NCI-H226 (cell line): ENCODE results near the gene CUEDC2.

Experiments
- DNase-seq: peaks from one replicate; pipeline ENCODE4 v3.0.0-alpha.2; 2015

The CUEDC2 gene

DNA sequence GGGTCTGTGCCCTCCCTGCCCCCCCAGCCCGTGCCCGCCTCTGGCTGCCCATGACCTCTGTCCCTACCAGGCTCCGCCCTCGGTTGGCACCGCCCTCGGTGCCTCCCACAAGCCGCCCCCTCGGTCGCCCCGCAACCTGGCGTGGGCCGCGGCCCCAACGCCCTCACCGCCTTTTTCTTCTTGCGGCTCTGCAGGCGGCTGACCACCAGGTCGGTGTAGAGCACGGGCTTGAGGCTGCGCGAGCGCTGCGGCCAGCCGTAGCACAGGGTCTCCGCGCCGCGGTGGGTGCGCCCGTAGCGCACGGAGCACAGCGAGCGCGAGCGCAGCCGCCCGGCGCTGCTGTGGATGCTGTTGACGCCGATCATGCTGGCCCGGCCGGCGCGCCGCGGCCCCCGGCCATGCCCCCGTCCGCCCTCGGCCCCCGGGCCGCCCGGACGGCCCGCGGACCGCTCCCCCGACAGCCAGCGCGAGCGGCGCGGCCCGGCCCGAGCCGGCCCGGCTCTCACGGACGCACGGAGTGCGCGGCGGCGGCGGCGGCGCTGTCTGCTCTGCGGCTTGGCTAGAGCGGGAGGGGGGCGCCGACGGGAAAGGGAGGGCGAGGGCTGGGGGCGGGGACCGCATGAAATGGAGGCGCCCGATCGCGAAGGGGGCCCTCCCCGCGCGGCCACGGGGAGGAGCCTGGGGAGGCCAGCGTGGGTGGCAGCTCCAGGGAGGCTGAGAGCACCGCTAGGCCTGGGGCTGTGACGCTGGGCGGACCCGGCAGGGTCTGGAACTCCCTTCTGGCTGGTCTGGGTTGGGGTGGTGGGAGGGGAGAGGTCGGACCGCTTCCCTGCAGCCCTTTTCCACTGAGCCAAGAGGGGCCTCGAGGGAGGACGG lies 23.4 kb downstream of the CUEDC2 start:
- no peak for DNase-seq

DNA sequence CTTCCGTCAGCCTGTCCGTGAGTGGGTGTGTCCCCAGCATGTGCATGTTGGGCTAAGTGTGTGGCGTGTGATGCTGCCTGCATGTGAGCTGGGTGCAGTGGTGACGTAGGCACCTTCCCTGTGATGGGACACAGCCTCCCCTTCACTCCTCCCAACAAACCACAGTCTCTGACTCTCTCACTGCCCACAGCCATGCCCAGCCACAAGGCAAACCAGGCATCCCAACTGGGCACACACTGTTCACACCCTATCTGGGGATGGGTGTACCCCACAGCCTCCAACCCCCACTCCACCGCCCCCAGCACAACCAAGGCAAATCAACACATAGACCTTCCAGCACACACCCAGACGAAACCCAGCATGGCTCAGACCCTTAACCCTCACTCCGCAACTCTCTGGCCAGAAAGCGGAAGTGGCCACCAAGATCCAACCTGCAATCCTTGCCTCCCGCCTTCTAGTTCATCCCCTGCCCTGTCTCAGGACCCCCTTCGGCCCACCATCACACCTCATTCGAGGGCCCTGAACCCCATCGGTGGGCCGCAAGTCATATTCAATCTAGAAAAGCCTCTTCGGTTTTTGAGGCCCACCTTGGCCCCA lies 24.1 kb downstream of the CUEDC2 start:
- no peak for DNase-seq

DNA sequence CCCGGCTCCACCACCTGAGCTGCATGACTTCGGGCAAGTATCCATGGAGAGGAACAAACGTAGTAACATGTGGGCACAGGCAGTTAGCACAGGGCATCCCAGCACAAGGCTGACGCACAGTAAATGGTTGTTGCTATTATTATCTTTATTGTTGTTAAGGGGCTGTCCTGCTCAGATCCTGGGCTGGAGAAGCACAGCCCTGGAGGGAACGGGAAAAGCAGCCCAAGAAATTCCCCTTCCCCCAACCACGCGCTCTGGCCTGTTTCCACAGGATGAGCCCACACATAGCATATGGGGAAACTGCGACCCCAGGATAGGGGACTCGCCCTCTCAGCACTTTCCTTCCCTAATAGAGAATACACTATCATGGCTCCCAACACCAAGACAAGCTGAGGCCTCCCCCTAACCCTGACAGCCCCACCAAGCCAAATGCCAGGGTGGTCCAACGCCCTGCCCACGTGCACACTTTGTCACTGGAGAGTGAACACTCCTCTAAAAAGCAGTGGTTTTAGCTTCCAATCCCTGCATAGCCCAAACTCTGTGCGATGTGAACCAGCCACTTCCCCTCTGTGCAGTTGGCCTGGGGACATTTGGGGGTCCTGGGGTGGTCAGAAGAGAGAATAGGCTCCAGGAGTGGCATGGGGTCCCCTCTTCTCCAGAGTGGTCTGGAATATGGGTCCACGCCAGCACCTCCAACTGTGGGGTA lies 24.8 kb downstream of the CUEDC2 start:
- no peak for DNase-seq

DNA sequence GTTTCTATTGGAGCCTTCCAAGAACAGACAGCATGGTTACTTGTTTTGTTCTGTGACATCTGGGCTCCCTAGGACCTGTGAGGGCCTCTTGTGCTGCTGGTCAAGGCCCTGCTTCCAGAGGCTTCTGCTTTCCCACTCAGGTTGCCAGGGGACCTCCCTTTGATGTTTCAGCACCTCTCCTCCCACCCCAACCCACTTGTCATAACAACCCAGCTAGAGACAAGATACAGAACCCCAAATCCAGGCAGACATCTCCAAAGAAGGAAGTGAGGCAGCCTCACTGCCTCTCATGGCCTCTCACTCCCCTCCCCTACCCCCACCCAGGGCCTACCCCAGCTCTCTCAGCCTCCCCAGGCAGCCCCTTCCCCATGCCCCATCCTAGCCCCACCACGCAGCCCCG lies 25.6 kb downstream of the CUEDC2 start:
- DNase-seq = no peak

DNA sequence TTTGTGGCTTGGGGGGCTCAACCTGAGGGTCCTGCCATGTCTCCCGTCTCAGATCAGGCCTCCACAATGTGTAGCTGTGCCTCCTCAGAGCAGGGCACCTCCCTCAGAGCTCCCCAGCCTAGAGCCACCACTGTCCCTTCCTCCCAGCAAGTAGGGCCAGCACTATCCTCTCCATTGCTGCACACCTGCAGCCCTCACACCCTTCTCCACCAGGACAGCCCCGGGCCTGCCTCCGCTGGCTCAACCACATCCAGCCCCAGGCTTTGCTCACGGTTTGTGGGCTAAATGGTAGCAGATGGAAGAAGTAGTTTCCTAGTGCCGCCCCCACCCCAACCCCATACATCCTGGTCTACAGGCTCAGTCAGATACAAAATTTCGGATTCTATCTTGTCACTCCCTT lies 26.7 kb downstream of the CUEDC2 start:
- no peak for DNase-seq

DNA sequence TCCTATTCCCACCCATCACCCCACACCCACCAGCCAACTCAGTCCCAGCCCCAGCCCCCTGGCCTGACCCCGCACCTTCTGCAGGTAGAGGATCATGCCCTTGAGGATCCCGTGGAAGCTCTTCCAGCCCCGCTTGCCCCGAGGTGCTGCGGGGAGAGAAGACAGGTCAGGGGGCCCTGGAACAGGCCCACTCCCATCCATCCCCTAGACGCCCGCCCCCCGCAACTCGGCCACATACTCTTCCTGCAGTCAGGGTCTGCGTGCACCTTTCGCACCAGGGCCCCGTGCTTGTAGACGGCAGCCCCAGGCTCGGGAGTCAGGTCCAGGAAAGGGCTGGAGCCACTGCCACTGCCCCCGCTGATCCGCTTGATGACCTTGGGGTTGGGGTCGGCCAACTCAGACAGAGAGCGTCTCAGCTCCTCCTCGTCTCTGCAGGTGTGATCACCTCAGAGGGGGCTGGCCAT lies 27.2 kb downstream of the CUEDC2 start:
- DNase-seq = no peak

DNA sequence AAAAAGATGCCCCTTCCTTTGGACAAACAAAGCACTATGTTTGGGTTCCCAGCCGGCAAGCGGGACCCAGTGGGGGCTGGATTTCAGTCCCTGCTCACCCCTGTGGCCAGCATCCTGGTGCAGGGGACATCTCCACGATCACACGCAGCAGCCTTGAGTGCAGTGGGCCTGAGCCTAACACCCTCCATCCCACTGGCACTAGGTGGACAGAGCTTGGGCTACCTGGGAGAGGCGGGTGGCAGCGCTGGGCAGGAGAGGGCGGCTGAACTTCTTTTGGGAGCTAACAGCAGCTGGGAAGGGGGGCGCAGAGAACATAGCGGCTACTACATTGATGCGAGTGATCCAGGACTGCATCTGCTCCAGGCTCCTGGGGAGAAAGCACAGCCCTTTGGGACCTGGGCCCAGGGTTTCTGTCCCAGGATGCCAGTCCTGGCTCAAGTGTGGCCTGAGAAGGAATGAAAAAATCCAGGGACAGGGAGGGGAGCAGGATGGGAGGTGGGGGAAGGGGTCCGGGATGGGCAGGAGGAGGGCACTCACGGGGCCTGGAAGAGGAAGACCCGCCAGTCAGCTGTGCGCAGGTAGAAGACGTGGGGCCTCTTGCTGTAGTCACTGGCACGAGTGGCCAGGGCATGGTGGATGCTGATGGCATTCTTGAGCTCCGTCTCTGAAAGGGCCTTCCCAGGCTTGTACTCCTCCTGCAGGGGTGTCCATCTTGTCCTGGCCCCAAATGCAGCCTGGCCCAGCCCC lies 27.8 kb downstream of the CUEDC2 start:
- DNase-seq = no peak

DNA sequence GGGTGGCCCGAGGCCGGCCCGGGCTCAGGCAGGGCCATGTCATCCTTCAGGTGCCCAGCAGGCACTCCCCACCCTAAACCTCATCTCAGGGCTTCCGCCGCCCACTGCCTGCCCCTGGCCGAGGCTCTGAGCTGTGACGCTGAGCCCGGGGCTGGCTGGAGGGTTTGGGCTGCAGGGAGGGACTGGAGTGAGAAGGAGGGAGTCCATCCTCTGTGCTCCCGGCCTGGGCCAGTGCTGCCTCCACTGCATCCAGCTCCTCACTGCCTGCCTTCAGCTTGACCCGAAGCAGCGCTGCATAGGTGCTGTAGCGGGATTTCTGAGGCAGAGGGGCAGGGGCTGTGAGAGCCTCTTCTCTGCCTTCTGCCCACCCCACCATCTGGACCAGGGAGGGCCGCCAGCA lies 29.3 kb downstream of the CUEDC2 start:
- DNase-seq = no peak

DNA sequence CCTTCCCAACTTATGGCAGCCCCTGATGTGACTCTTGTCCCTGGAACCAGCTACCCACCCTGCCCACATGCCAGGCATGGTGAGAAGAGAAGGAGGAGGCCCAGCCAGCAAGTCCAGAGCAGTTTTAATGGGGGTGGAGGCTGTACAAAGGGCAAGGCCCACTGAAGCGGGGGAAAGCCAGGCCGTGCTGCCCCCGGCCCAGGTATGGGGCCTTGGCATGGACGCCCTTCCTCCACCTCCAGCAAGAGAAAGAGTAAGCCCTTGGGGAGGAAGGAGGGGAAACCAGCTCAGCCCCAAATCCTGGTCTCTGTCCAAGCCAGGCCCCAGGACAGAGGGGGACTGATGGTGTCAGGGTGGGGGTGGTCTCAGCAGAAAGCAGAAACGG lies 29.9 kb downstream of the CUEDC2 start:
- no peak for DNase-seq

DNA sequence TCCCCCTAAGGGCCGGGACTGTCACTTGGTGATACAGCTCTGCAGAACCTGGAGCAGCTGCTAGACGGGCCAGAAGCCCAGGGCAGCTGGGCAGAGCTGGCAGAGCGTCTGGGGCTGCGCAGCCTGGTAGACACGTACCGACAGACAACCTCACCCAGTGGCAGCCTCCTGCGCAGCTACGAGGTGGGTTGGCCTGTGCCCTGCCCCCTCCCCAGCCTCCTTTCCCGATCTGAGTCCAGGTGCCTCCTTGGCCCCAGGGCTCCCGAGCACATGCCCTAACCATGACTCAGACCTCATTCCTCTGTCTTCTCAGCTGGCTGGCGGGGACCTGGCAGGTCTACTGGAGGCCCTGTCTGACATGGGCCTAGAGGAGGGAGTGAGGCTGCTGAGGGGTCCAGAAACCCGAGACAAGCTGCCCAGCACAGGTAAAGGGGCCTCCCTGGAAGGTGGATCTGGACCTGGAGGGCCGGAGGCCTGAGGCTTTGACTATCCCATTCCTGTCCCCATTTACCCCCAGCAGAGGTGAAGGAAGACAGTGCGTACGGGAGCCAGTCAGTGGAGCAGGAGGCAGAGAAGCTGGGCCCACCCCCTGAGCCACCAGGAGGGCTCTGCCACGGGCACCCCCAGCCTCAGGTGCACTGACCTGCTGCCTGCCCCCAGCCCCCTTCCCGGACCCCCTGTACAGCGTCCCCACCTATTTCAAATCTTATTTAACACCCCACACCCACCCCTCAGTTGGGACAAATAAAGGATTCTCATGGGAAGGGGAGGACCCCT lies 30.5 kb downstream of the CUEDC2 start:
- peak; percentile 95 for DNase-seq

DNA sequence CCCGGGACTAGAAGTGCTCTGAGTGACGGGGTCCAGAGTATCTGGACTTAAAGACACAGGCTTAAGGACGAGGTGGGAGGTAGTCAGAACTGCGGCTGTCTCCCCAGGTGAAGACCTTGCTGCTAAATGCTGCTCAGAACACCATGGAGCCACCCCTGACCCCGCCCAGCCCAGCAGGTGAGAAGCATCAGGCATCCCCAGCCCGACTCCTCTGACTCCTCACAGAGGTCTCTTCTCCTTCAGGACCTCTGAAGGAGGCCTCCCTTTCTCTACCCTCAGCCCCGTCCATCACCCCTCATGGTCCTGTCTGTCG lies 31.1 kb downstream of the CUEDC2 start:
- DNase-seq = no peak

DNA sequence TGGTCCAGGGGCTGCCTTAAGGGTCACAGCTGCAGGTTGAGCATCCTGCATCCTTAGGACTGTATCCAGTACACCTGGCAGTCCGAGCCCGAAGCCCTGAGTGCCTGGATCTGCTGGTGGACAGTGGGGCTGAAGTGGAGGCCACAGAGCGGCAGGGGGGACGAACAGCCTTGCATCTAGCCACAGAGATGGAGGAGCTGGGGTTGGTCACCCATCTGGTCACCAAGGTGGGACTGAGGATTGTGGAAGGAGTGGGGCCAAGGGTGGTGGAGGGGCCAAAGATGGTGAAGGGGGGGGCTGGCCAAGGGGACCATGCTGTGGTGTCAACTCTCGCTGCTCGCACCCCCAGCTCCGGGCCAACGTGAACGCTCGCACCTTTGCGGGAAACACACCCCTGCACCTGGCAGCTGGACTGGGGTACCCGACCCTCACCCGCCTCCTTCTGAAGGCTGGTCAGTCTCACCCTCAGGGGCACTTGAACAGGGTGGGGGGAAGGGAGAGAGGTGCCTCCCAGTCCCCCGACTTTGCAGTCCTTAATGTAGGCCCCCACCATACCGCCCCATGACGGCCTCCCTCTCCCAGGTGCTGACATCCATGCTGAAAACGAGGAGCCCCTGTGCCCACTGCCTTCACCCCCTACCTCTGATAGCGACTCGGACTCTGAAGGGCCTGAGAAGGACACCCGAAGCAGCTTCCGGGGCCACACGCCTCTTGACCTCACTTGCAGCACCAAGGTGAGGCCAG lies 31.6 kb downstream of the CUEDC2 start:
- DNase-seq = no peak

DNA sequence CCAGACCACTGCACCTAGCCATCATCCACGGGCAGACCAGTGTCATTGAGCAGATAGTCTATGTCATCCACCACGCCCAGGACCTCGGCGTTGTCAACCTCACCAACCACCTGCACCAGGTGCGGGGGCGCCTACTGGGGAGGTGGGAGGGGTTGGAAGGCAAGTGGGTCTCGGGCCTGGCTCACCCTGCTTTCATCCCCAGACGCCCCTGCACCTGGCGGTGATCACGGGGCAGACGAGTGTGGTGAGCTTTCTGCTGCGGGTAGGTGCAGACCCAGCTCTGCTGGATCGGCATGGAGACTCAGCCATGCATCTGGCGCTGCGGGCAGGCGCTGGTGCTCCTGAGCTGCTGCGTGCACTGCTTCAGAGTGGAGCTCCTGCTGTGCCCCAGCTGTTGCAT lies 32.3 kb downstream of the CUEDC2 start:
- DNase-seq = no peak

DNA sequence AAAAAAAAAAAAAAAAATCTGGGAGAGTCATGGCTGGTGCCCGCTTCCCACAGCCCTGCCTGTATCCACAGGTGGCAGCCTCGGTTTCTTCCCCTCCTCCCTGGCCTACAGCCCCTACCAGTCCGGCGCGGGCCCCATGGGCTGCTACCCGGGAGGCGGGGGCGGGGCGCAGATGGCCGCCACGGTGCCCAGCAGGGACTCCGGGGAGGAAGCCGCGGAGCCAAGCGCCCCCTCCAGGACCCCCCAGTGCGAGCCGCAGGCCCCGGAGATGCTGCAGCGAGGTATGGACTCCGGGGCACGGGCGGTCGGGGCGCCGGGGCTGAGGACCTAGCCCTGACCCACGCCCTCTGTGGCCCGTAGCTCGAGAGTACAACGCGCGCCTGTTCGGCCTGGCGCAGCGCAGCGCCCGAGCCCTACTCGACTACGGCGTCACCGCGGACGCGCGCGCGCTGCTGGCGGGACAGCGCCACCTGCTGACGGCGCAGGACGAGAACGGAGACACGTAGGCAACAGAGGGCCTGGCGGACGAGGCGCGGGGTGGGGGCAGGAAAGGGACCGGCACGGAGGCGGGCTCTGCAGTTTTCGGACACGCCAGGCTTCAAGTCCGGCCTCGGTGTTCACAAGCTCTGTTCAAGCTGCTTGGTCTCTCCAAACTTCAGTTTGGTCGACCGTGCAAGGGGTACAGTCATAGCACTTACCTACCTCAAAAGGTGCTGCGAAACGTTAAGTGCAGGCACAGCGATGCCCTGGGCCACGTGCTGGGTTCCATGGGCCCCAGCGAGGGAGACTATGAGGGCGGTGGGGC lies 33.0 kb downstream of the CUEDC2 start:
- DNase-seq = peak; percentile 82

DNA sequence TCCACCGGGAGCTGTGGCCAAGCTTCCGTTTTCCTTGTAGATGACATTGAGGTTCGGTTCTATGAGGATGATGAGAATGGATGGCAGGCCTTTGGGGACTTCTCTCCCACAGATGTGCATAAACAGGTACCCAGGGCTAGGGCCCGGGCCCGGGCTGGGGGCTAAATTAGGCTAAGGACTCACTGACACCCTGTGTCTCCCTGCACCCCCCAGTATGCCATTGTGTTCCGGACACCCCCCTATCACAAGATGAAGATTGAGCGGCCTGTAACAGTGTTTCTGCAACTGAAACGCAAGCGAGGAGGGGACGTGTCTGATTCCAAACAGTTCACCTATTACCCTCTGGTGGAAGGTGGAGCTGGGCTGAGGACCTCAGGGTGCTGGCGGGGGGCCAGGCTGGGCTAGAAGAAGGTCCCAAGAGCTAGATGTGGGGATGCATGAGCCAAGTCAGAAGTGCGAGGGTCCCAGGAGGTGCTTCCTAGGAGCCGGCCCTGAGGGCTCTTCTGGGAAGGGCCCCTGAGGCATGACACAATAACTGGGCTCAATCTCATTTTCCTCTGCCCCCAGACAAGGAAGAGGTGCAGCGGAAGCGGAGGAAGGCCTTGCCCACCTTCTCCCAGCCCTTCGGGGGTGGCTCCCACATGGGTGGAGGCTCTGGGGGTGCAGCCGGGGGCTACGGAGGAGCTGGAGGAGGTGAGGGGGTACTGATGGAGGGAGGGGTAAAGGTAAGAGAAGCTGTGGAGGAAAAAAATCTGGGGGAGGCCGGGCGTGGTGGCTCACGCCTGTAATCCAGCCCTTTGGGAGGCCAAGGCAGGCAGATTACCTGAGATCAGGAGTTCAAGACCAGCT lies 34.0 kb downstream of the CUEDC2 start:
- no peak for DNase-seq

DNA sequence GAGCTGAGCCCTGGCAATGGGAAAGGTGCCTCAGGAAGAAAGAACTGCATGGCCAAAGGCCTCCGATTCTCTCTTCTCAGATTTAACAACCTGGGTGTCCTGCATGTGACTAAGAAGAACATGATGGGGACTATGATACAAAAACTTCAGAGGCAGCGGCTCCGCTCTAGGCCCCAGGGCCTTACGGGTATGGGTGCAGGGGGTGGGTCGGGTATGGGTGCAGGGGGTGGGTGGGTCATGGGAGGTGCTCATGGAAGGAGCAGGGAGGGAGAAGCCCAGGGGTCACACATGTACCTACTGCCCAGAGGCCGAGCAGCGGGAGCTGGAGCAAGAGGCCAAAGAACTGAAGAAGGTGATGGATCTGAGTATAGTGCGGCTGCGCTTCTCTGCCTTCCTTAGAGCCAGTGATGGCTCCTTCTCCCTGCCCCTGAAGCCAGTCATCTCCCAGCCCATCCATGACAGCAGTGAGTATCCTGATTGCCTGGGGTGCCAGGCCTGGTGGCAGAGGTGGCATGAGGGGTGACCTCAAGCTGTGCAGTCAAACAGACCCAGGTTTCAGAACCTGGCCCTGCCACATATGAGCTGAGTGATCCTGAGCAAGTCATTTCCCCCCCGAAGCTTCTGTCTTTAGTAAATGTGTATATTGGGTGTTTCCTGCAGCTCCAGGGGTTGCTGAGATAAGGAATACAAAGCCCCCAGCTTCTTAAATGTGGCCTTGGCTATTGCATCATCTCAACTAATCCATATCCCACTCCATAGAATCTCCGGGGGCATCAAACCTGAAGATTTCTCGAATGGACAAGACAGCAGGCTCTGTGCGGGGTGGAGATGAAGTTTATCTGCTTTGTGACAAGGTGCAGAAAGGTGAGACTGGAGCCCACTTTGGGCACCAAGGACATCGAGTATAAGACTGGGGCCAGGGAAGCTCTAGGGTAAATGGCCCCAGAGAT lies 34.9 kb downstream of the CUEDC2 start:
- no peak for DNase-seq

DNA sequence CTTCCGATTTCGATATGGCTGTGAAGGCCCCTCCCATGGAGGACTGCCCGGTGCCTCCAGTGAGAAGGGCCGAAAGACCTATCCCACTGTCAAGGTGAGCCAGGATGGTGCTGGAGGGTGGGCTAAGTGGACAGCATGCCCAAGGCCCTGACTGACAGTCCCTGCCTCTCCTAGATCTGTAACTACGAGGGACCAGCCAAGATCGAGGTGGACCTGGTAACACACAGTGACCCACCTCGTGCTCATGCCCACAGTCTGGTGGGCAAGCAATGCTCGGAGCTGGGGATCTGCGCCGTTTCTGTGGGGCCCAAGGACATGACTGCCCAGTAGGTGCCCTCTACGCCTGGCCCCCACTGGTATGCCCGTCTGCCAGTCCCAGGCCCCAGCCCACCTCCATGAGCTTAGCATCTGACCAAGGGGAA lies 35.6 kb downstream of the CUEDC2 start:
- DNase-seq = no peak

DNA sequence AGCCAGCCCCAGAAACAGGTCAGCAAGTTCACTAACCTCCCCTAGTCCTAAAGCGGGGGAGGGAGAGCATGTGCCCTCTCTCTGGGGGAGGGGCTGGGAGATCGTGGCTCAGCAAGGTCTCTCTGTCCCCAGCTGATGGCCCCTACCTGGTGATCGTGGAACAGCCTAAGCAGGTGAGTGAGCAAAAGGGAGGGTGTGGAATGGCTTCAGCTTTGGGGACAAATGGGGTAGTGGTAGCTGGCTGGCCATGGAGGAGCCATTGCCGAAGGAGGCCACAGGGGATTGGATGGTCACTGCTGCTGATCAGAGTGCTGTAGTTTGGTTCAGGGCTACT lies 36.1 kb downstream of the CUEDC2 start:
- DNase-seq = no peak
